Spleen (tissue), 7 donors: ENCODE measurements around the gene PIP5K1B.

Experiments used
- CTCF ChIP-seq, 11 experiments: fragments of 200-600 bp in 7 of 11; fragments of 450-650 bp in 4 of 11; sonication (generic) in 4 of 11; IDR thresholded peaks in 8 of 11; conservative IDR thresholded peaks in 3 of 11; 1 replicate in 7 of 11; 2 replicates in 4 of 11; pipeline versions ENCODE4 v1.4.0 to v1.8.0; 2016 to 2021; ENCODE audit warnings: antibody characterized with exemption in 11 of 11, inconsistent platforms in 4 of 11, mild to moderate bottlenecking in 1 of 11
- POLR2AphosphoS5 ChIP-seq, 3 donors: sonication (generic); formaldehyde crosslinking; IDR thresholded peaks; one replicate each; pipeline ENCODE4 v1.5.1; 2017; ENCODE audit warnings: antibody characterized with exemption in 3 of 3
- donor health status: DM: no; HTN: no; CAD: no; lungs with moderate emphysema.
- donor health status: DM: no; HTN: no; CAD: no.
- donor health status: DM: no; HTN: no; CAD: no.

GRCh38 chr9:69013382-69013727 lies 308.3 kb downstream of the PIP5K1B start:
- no peak for TF ChIP-seq POLR2AphosphoS5 (IDR thresholded peaks at IDR 0.05)
- no peak for TF ChIP-seq CTCF (IDR thresholded peaks at IDR 0.05 in 8 of 11, conservative IDR thresholded peaks at IDR 0.05 in 3 of 11)
